Stomach smooth muscle (tissue), 2 donors: ENCODE results near the gene COX19.
"Not testable (repeated sequence)": the region's sequence is repeated elsewhere in the genome, so short reads cannot be mapped to it uniquely, and the experiment has no call there.

ENCODE experiments used
- H3K27ac ChIP-seq: one replicate; pipeline ENCODE4 v1.7.0; 2013; ENCODE audit warnings: mild to moderate bottlenecking, low read length, inconsistent platforms
- H3K27me3 ChIP-seq, 2 donors: one replicate each; pipeline ENCODE4 v1.7.0; 2013; ENCODE audit warnings: low read length in 2 of 2; ENCODE audit not compliant: insufficient read depth in 2 of 2, control insufficient read depth in 1 of 2
- H3K36me3 ChIP-seq, 2 donors: one replicate each; pipeline ENCODE4 v1.7.0; 2013; ENCODE audit warnings: low read length in 2 of 2; ENCODE audit not compliant: control insufficient read depth in 2 of 2, insufficient read depth in 2 of 2
- H3K4me1 ChIP-seq: one replicate; pipeline ENCODE4 v1.7.0; 2013; ENCODE audit warnings: low read length; ENCODE audit not compliant: control insufficient read depth, insufficient read depth
- H3K4me3 ChIP-seq, 2 donors: one replicate each; pipeline ENCODE4 v1.7.0; 2013; ENCODE audit warnings: low read length in 2 of 2
- H3K9ac ChIP-seq, 2 donors: one replicate each; pipeline ENCODE4 v1.7.0; 2013; ENCODE audit warnings: low read length in 2 of 2, mild to moderate bottlenecking in 1 of 2
- H3K9me3 ChIP-seq, 2 donors: one replicate each; pipeline ENCODE4 v1.7.0; 2013; ENCODE audit warnings: low read length in 2 of 2; ENCODE audit not compliant: control insufficient read depth in 2 of 2
- donor health status: healthy.
- donor health status: Pancreatic carcinoma.

Gene COX19

GRCh38 chr7:1009747-1010146, 34.4 kb upstream of the COX19 start:
- Histone ChIP-seq H3K9me3 (no peaks in the 10 kb centered on the region), H3K27ac (no peak overlapping the region), H3K4me3 (no peak overlapping the region), H3K4me1 (peaks cover 9% of the 10 kb centered on the region), H3K36me3 (peaks cover 6 to 16% of the 10 kb centered on the region in 2 donors), H3K9ac (no peak overlapping the region), H3K27me3 (no peaks in the 10 kb centered on the region)

DNA sequence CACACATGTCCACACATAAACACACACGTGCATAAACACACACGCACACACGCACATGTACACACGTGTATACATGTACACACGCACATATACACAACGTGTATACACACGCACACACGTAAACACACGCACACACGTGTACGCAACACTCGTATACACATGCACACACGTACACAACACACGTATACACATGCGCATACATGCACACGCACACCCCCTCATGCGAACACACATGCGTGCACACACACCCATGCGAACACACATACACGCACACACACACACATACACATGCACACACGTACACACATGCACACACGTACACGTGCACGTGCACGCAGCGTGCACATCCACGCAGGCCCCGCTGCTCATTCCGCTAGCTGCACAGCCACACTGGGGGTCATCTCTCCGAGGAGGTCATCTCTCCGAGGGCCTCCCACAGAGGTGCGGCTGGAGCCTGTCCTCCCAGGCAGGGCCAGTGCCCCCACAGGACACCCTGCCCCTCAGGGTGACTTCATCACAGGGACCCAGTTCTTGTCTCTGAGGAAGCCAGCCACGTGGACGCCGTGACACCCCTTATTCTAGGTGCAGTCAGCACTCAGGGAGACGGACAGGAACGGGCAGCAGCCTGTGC, 33.5 kb upstream of the COX19 start:
- no peak overlapping the region for H3K9ac ChIP-seq
- H3K4me1 ChIP-seq = peaks cover 9% of the 10 kb centered on the region
- H3K9me3 ChIP-seq = no peaks in the 10 kb centered on the region
- no peak overlapping the region for H3K27ac ChIP-seq
- H3K27me3 ChIP-seq = no peaks in the 10 kb centered on the region
- H3K4me3 ChIP-seq = no peak overlapping the region
- peaks cover 6 to 18% of the 10 kb centered on the region in 2 donors for H3K36me3 ChIP-seq

- H3K27ac ChIP-seq = no peak overlapping the region
- no peak overlapping the region for H3K9ac ChIP-seq
- no peak overlapping the region for H3K4me3 ChIP-seq
- peaks cover 6 to 18% of the 10 kb centered on the region in 2 donors for H3K36me3 ChIP-seq
- H3K27me3 ChIP-seq = no peaks in the 10 kb centered on the region
- H3K4me1 ChIP-seq = peaks cover 9% of the 10 kb centered on the region
- H3K9me3 ChIP-seq = no peaks in the 10 kb centered on the region
These were observed 32.6 kb upstream of the COX19 start for GRCh38 chr7:1007901-1008300.

- H3K4me3 ChIP-seq = no peak overlapping the region
- no peaks in the 10 kb centered on the region for H3K27me3 ChIP-seq
- no peaks in the 10 kb centered on the region for H3K9me3 ChIP-seq
- no peaks in the 10 kb centered on the region for H3K4me1 ChIP-seq
- peaks cover 6 to 18% of the 10 kb centered on the region in 2 donors for H3K36me3 ChIP-seq
- H3K9ac ChIP-seq = no peak overlapping the region
- H3K27ac ChIP-seq = no peak overlapping the region
These were observed 30.0 kb upstream of the COX19 start for GRCh38 chr7:1005303-1005702.

DNA sequence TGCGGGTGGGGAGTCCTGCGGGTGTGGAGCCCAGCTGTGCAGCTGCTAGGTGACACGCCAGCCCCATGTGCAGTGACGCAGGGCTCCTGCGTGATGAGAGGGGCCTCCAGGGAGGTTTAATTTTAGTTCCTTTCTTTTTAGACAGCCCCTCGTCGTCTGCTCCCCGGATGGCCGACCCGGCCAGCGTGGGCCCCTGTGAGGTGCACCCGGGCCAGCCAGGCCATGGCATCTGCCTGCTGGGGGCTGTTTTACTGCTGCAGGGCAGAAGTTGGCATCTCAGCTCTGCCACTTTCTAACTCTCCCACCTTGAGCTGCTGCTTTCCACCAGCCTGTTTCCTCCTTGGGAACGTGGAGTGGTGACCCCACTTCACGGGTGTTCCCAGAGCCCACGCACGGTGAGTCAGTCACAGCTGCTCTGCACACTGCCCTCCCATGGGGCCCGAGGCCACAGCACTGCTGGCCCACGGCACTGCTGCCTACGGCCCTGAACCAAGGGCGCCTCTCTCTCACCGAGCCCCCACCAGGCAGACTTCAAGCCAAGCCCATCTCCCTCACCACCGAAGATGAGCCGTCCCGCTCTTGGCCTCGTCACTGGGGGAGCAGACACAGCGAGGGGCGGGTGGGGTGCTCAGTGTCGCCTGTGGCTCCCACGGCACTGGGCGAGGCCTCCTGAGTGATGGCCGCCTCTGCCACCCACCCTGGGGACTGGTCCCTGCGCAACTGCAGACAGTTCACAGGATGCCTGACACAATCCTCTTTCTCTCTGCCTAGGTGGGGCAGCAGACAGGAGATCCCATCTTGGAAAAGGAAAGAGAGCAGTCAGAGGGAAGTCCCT, 28.9 kb upstream of the COX19 start:
- H3K4me1 ChIP-seq = no peaks in the 10 kb centered on the region
- no peak overlapping the region for H3K9ac ChIP-seq
- no peak overlapping the region for H3K4me3 ChIP-seq
- H3K9me3 ChIP-seq = no peaks in the 10 kb centered on the region
- no peaks in the 10 kb centered on the region for H3K27me3 ChIP-seq
- H3K36me3 ChIP-seq = peaks cover 8 to 16% of the 10 kb centered on the region in 2 donors
- no peak overlapping the region for H3K27ac ChIP-seq

DNA sequence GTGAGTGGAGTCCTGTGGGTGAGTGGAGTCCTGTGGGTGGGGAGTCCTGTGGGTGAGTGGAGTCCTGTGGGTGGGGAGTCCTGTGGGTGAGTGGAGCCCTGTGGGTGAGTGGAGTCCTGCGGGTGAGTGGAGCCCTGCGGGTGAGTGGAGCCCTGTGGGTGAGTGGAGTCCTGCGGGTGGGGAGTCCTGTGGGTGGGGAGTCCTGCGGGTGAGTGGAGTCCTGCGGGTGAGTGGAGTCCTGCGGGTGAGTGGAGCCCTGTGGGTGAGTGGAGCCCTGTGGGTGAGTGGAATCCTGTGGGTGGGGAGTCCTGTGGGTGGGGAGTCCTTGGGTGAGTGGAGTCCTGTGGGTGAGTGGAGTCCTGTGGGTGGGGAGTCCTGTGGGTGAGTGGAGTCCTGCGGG, 27.1 kb upstream of the COX19 start:
- not testable (repeated sequence) for H3K4me3 ChIP-seq, H3K4me1 ChIP-seq, H3K36me3 ChIP-seq, H3K9ac ChIP-seq, H3K27me3 ChIP-seq, H3K27ac ChIP-seq, H3K9me3 ChIP-seq

DNA sequence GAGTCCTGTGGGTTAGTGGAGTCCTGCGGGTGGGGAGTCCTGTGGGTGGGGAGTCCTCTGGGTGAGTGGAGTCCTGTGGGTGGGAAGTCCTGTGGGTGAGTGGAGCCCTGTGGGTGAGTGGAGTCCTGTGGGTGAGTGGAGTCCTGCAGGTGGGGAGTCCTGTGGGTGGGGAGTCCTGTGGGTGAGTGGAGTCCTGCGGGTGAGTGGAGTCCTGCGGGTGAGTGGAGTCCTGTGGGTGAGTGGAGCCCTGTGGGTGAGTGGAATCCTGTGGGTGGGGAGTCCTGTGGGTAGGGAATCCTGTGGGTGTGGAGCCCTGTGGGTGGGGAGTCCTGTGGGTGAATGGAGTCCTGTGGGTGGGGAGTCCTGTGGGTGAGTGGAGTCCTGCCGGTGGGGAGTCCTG, 26.7 kb upstream of the COX19 start:
- not testable (repeated sequence) for H3K27ac ChIP-seq, H3K4me1 ChIP-seq, H3K4me3 ChIP-seq, H3K27me3 ChIP-seq, H3K9me3 ChIP-seq, H3K9ac ChIP-seq
- peaks cover 2 to 12% of the 10 kb centered on the region in 2 donors for H3K36me3 ChIP-seq

GRCh38 chr7:1001069-1001770, 25.9 kb upstream of the COX19 start:
- H3K4me1 ChIP-seq, H3K4me3 ChIP-seq, H3K9ac ChIP-seq, H3K27me3 ChIP-seq, H3K9me3 ChIP-seq, H3K27ac ChIP-seq: not testable (repeated sequence)
- peaks cover 2 to 12% of the 10 kb centered on the region in 2 donors for H3K36me3 ChIP-seq

- Histone ChIP-seq H3K4me3 (no peak overlapping the region), H3K27me3 (no peaks in the 10 kb centered on the region), H3K27ac (no peak overlapping the region), H3K9ac (no peak overlapping the region), H3K4me1 (no peaks in the 10 kb centered on the region), H3K9me3 (no peaks in the 10 kb centered on the region), H3K36me3 (peaks cover 2 to 13% of the 10 kb centered on the region in 2 donors)
These were observed 24.9 kb upstream of the COX19 start for GRCh38 chr7:999941-1000935.
